NOMO-1 (cell line): ENCODE results near the gene P3H3.

Experiments
- DNase-seq, 2 experiments: peaks; one replicate each; lab custom pipeline; 2025; ENCODE audit not compliant: unreplicated experiment in 2 of 2; lab: John Stamatoyannopoulos, UW

The P3H3 gene, protein sequence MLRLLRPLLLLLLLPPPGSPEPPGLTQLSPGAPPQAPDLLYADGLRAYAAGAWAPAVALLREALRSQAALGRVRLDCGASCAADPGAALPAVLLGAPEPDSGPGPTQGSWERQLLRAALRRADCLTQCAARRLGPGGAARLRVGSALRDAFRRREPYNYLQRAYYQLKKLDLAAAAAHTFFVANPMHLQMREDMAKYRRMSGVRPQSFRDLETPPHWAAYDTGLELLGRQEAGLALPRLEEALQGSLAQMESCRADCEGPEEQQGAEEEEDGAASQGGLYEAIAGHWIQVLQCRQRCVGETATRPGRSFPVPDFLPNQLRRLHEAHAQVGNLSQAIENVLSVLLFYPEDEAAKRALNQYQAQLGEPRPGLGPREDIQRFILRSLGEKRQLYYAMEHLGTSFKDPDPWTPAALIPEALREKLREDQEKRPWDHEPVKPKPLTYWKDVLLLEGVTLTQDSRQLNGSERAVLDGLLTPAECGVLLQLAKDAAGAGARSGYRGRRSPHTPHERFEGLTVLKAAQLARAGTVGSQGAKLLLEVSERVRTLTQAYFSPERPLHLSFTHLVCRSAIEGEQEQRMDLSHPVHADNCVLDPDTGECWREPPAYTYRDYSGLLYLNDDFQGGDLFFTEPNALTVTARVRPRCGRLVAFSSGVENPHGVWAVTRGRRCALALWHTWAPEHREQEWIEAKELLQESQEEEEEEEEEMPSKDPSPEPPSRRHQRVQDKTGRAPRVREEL

DNA sequence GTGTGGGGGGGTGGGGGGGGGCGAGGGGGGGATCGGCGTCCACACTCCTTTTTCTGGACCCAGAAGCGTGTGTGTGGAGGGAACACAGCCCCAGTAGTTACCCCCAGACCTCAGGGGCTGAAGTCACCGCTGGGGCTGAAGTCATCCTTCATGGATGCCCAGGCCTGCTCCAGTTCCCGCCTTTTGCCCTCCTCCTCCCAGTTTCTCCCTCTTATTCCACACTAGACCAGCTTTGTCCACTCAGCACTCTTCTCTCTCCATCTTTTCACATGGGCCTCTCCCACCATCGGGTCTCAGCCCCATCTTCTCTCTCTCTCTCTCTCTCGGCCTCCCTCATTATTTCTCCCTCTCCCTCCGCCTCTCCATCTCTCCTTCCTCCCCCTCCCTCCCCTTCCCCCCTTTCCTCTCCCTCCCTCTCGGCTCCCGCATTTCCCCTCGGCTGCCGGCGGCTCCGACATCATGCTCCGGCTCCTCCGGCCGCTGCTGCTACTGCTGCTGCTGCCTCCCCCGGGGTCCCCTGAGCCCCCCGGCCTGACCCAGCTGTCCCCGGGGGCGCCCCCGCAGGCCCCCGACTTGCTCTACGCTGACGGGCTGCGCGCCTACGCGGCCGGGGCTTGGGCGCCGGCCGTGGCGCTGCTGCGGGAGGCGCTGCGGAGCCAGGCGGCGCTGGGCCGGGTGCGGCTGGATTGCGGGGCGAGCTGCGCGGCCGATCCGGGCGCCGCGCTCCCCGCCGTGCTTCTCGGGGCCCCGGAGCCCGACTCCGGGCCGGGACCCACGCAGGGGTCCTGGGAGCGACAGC lies at the start of gene P3H3:
P3H3 (plus strand) TSS at position 426 of the 799 bp plus-strand sequence; CDS start at position 460, 34 bp downstream.
- DNase-seq: no peak

DNA sequence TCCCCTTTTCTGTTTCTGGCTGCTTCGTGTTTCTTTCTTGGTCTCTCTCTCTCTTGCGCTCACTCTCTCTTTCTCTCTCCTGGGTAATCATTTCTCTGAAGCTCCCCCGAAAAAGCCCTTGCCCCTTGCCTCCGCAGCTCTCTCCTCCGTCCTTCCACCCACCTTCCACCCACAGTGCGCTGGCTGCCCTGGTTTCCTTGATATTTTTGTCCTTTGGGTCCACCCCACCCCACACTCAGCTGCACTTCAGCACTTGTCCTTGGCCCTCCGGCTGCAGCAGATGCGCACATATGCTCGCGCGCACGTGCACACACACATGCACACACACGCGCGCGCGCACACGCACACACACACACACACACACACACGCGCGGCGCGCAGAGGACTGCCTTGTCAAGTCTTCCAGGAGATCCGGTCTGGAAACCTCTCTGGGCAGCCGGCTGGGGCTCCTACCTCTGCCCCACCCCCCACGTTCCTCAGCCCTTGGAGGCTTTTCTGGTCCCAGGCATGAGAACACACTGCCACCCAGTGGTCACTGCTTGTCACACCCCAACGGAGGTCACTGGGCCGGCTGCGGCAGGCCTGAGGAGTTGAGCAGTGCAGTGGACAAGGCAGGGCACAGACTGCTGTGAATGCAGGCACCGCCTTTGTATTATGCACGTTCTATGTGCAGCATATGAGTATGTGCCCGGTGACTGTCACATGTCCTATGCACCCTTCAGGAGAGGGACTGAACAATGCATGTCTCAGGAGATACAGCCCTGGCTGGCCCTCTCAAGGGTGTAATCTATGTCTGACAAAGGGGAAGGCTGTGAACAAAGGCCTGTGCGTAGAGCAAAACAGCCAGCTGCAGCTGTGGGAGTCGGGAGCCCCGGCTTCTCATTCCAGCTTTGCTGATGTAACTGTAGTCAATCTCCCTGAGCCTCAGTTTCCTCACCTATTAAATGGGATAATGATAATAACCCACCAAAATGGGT lies 49.3 kb upstream of the P3H3 start:
- peak; percentile 82 to 91 for DNase-seq

DNA sequence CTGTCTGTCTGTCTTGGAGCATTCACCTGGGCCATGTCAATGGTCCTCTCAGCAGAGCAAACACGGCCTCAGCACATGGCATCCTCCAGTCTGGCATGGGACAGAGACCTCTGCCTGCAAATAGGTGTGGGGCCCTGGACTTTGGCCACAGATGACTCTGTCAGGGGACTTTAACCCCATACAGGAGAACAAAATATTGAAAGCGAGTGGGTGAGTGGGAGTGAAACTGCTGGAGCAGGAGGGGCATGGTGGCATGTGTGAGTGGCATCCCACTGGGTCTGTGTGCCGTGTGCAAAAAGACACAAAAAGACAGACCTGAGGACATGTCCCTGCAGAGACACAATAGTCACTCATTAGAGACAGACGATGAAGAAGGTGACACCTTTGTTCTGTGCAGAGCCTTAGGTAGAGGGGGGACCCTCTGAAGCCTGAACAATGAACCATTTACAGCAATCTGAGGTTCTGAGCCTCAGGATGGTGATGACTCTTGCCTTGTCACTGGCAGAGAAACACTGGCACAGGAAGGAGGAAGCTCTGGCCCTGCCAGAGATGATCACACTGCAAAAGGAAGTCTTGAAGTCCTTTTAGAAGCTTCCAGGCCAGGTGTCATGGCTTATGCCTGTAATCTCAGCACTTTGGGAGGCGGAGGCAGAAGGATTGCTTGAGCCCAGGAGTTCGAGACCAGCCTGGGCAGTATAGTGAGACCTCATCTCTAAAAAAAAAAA lies 48.3 kb upstream of the P3H3 start:
- no peak for DNase-seq

DNA sequence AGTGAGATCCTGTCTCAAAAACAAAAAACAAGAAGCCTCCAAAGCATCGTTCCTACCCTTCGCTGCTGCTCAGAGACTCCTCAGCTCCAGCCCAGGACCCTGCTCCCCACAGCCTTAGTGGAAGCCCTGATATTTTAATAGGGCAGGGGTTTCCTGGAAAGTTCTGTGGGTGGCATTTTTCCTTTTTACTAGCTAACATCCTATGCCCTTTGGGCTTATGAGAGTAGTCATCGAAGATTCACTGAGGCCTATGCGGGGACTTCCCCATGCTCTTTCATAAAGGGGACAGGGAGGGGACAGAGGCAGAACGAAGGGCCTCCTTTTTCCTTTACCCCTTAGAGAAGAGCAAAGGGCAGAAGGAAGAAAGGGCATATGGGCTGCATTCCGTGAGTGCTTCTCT lies 47.6 kb upstream of the P3H3 start:
- no peak for DNase-seq

DNA sequence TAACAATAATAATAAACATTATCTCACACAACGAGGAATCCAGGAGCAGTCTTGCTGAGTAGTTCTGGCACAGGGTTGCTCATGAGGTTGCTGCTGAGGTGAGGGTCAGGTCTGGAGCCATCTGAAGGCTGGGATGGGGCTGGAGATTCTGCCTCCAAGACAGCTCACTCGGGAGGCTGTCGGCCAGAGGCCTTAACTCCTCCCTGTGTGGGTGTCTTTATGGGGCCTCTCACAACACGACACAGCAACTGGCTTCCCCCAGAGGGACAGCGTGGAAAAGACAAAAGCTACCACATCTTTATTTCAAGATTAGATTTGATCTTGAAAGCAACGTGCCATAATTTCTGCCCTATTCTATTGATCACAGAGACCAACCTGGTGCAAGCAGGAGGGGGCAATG lies 46.1 kb upstream of the P3H3 start:
- no peak for DNase-seq

DNA sequence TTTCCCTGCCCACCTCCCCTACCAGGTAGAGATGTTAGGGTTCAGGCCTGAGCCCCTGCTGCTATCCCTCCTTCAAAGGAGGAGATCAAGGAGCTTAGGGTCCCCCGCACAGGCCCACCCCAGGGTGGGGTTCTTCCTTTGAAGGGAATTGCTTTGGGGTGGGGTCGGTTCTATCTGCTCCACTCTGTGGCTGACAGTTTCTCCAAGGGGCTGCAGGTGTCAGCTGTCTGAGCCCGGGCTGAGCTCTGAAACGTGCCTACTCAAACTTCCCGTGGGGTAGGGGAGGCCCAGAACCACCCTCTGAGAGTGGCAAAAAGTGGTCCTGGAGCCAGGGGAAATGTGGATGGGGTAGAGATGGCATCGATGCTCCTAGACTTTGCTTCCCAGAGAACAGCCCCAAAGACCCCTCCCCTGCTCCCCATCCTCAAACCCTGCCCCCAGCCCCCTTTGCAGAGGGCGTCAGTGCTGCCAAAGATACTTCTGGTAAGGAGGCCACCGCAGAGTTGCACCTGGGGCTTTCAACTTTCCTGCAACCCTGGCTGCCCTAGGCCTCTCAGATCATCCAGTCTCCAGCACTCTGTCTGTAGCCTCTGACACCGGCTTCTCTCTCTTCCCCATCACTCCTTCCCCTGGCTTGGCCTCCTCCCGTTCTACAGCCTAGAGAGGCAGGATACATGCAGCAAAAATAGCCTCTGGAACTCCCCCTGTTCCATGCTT lies 45.2 kb upstream of the P3H3 start:
- DNase-seq: no peak

DNA sequence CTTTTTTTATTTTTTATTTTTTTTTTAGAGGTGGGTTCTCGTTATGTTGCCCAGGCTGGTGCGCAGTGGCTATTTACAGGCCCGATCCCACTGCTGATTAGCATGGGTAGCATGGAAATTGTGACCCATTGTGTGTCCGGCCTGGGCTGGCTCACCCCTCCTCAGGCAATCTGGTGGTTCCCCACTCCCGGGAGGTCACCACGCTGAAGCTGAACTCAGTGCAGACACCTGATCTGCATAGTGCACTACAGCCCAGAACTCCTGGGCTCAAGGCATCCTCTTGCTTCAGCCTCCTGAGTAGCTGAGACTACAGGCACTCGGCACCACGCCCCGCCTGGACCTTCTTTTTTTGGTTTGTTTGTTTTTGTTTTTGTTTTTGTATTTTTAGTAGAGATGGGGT lies 44.4 kb upstream of the P3H3 start:
- no peak for DNase-seq

DNA sequence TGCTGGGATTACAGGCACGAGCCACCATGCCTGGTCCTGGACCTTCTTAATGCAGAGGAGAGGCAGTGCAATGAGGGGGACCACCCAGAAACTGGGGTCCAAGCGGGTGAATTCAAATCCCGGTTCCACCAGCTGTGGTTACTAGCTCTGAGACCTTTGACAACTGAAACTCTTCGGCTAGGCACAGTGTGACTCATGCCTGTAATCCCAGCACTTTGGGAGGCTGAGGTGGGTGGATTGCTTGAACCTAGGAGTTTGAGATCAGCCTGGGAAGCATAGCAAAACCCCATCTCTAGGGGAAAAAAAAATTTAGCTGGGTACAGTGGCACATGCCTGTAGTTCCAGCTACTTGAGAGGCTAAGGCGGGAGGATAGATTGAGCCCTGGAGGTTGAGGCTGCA lies 43.9 kb upstream of the P3H3 start:
- no peak for DNase-seq

DNA sequence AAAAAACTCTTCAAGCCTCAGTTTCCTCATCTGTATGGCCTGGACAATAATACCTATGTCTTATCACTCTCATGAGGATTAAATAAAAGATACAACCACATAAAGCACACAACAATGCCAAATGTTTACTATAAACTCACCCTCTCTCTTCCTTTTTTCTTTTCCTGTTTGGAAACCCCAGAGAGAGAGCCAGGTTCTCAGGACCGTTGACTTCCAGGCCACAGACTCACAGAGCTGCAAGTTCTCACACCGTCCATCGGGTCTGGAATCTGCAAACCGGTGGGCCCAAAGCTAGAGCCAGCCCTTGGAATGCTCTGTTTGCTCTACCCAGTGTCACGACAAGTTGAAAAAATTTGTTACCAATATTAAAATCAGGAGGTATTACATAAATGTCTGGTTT lies 43.4 kb upstream of the P3H3 start:
- no peak for DNase-seq

DNA sequence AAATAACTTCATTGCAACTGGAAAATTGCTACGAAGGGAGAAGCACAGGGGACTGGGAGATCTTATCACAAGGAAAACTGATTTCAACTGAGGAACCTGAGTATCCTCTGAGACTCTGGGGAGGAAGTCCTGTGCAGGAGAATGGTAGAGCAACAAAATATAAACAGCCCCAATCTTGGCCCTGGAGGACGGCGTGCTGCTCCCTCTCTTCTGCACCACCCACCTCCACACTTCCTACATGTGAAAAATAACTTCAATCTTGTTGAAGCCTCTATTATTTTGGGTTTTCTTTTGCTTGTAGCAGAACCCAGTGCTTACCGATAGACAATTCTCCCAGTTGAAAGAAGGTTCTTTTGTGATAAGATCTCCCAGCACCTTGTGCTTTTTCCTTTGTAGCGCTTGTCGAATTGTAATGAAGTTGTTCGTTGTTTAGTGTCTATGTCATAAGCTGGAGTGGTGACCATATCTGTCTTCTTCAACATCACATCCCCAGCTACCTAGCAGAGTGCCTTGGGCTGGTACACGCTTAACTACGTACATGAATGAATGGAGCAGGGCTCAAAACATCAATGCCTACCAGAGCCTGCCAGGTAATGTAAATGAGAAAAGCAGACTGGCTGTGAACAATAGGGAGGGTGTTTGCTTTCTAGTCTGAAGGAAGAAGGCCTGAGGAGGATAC lies 41.7 kb upstream of the P3H3 start:
- no peak for DNase-seq

DNA sequence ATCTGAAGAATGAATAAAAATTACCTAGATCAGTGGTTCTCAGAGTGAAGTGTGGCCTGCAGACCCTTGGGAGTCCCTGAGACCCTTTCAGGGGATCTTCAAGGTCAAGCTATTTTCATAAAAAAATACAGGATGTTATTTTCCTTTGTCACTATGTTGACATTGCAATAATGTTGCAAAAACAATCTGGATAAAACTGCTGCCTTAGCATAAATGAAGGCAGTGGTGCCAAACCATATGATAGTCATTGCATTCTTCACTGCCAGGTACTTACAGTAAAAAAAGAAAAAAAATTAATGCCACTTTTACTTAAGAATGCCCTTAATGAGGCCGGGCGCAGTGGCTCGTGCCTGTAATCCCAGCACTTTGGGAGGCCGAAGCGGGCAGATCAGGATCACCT lies 40.9 kb upstream of the P3H3 start:
- no peak for DNase-seq

DNA sequence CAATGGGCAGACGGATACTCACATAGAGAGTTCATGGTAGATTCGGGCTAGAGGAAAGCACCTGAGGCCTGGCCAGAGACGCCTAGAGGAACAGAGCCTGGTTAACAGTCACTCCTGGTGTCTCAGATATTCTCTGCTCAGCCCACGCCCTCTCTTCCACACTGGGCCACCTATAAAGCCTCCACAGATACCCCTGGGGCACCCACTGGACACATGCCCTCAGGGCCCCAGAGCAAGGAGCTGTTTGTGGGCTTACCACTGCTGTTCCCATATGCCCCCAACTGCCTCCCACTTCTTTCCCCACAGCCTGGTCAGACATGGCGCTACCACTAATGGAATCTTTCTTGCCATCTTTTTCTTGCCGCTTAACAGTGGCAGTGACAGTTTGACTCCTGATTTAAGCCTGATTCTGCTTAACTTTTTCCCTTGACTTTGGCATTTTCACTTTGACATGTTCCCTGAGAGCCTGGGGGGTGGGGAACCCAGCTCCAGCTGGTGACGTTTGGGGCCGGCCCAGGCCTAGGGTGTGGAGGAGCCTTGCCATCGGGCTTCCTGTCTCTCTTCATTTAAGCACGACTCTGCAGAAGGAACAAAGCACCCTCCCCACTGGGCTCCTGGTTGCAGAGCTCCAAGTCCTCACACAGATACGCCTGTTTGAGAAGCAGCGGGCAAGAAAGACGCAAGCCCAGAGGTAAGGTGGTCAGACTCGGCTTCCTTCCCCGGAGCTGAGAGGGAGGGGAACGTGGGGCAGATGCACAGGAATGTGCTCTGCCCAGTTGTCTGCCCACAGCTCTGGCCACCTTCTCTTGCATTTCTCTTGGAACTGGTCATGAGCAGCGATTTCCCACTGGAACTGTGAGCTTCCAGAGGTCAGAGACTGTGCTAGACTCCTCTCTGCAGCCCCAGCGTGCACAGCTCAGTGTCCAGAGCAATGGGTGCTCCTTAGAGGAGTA lies 39.0 kb upstream of the P3H3 start, which contains the start of gene CD4:
CD4 (plus strand) TSS at position 557 of the 953 bp plus-strand sequence. CDS start 10,611 bp downstream, outside the sequence.
- DNase-seq: peak; percentile 58 to 63

DNA sequence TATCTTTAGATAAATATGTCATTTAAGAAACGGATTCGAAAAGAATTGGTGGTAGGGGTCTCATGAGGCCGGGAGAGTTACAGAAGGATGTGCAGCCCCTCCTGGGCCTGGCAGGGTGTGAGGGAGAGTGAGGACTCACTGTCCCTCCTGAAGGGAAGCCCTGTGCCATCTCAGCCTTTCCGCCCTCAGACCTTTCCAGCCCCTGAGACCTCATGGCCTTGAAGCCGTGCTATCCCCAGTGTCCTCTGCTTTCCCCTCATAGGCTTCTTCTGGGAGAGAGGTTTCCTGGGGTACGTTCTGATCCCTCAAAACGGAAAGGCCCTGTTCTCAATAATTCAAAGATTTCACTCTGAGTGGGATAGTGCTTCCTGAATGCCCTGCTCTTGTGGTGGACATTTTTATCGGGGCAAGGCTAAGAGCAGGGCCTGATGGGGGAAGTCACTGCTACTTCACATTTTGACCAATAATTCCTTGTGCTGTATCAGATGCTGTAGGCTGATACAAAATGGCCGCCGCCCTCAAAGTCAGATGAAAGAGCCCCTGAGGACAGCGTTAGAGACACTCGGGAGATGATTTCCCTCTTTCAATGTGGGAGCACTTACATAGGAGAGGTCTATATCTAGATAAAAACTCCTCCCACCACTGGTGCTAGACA lies 37.6 kb upstream of the P3H3 start:
- peak in 1 of 2 experiments; percentile 34 for DNase-seq

DNA sequence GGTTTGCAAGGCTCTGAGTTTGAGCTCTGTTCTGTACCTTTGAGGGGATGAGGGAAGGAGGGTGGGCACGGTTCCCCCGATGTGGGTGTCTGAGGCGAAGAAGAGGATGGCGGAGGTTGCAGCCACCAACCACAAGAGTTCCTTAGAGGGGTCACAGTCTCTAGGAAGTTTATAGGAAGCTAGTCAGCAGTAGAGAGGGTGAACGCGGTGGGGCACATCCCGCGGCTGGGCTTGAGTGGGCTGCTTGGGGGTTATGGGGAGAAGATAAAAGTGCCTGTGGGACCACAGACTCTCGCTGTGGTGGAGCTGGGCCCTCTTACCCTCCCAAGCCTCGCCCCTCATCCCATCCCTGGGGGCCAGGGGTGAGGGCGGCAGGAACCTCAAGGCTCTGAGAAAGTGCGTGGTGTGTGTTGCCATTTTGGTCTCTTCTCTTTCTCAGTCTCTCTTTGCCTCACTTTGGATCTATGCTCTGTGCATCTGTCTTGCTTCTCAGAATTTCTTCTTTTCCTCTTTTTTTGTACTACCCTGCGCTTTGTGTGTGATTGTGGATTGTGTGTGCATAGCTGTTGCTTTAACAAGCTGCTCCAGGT lies 36.2 kb upstream of the P3H3 start:
- no peak for DNase-seq

DNA sequence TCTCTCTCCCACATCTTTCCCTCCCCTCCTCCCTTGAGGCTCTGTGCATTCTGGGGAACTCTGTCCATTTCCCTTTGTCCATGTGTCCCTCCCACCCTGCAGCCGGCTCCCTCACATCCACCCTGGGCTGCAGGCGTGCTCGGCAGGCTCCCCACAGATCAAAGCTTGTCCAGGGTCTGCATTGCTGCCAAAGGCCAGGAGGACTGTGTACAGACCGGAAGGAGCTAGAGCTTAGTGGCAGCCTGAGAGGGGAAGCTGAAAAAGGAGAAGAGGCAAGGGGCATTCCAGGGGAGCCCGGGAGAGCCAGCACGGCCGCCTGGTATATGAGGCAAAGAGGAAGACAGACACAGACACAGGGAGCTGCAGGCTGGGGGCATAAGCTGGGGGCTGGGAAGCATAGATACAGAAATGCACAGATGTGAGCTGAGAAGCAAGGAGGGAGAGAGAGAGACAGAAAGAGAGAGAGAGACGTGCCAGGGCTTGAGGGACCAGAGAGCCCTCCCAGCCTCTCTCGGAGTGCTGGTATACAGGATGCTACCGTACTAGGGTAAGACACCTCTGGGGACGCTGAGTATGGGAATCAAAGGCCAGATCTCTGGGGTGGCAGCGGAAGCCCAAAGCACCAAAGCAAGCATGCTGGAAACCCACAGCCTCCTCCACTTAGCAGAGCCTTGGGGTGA lies 35.5 kb upstream of the P3H3 start:
- DNase-seq: peak; percentile 66 to 68

DNA sequence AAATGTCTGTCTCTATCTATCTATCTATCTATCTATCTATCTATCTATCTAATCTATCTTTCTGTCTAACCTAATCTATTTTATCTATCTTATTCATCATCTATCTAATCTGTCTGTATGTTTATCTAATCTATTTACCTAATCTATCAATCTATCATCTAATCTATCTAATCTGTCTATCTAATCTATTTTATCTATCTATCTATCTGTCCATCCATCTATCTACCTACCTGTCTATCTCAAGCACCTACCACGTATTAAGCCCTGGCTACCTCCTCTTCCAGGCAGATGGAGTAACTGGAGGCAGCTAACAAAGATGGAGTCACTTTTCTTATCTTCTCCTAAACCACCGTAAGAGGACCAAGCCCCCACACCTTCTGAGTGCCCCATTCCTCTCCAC lies 33.1 kb upstream of the P3H3 start:
- DNase-seq: no peak
